Upper lobe of right lung (tissue), 1 donor: ENCODE results near the gene STARD8. TPM values are rescaled to one million over a fixed set of nuclear protein-coding genes. Genes with fewer than 3 reads are reported as not detected.

Experiments
- ATAC-seq: fragments of 200-7000 bp; cut with Tn5 transposase; one replicate; pipeline ENCODE4 v1.9.1; 2020; ENCODE audit warnings: mild to moderate bottlenecking, moderate library complexity
- DNase-seq: peaks from one replicate; pipeline ENCODE4 v3.0.0-alpha.2; 2020
- H3K27ac ChIP-seq: fragments of 200-600 bp; one replicate; pipeline ENCODE4 v1.8.0; 2022
- H3K27me3 ChIP-seq: fragments of 200-600 bp; one replicate; pipeline ENCODE4 v1.8.0; 2022; ENCODE audit warnings: mild to moderate bottlenecking
- H3K36me3 ChIP-seq: fragments of 200-600 bp; one replicate; pipeline ENCODE4 v1.8.0; 2022
- H3K4me1 ChIP-seq: fragments of 200-600 bp; one replicate; pipeline ENCODE4 v1.8.0; 2022
- H3K4me3 ChIP-seq: fragments of 200-600 bp; one replicate; pipeline ENCODE4 v1.8.0; 2022; ENCODE audit warnings: mild to moderate bottlenecking
- H3K9me3 ChIP-seq: fragments of 200-600 bp; one replicate; pipeline ENCODE4 v1.8.0; 2022
- intact Hi-C: fragments of 100-400 bp; cut with DNase I; formaldehyde crosslinking; loops from one replicate; pipeline ENCODE4 v1.11.0; 2022
- total RNA-seq: library from RNA; stranded (reverse); fragmentation: NEBNext Ultra II Directional; extraction: Animal tissue kit (Norgen Biotek cat#: 25700); gene quantifications from one replicate; pipeline ENCODE4 v1.2.1, GENCODE V29; 2021
- TF ChIP-seq, protein P1 (sequence below): fragments of 200-600 bp; IDR thresholded peaks from one replicate; pipeline ENCODE4 v1.8.0; 2022; ENCODE audit warnings: antibody characterized with exemption
- donor health status: DM: no; HTN: yes; CAD: no; lungs with severe emphysema.

The STARD8 gene
- total RNA-seq, 1 donor from 2014 or later, result 39.4 TPM

DNA sequence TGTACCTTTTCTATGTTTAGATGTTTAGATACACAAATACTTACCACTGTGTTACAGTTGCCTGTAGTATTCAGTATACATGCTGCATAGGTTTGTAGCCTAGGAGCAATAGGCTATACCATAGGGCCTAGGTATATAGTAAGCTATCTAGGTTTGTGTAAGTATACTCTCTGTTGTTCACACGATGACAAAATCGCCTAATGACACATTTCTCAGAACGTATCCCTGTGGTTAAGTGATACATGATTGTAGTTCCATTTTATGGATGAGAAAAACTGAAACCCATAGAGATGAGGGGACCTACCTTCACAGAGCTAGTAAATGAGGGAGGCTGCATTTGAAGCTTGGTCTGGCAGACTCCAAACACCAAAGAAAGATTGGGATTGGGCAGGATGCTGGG is 102.0 kb downstream of the STARD8 start:
- Histone ChIP-seq H3K4me1 (no peaks in the 10 kb centered on the region), H3K9me3 (no peaks in the 10 kb centered on the region), H3K36me3 (no peaks in the 10 kb centered on the region), H3K27ac (no peak overlapping the region), H3K4me3 (no peak overlapping the region), H3K27me3 (no peaks in the 10 kb centered on the region)
- intact Hi-C loops, result no loop called here
- no peak for DNase-seq
- TF ChIP-seq, protein P1, sequence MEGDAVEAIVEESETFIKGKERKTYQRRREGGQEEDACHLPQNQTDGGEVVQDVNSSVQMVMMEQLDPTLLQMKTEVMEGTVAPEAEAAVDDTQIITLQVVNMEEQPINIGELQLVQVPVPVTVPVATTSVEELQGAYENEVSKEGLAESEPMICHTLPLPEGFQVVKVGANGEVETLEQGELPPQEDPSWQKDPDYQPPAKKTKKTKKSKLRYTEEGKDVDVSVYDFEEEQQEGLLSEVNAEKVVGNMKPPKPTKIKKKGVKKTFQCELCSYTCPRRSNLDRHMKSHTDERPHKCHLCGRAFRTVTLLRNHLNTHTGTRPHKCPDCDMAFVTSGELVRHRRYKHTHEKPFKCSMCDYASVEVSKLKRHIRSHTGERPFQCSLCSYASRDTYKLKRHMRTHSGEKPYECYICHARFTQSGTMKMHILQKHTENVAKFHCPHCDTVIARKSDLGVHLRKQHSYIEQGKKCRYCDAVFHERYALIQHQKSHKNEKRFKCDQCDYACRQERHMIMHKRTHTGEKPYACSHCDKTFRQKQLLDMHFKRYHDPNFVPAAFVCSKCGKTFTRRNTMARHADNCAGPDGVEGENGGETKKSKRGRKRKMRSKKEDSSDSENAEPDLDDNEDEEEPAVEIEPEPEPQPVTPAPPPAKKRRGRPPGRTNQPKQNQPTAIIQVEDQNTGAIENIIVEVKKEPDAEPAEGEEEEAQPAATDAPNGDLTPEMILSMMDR, result no peak
- ATAC-seq, result no peak

DNA sequence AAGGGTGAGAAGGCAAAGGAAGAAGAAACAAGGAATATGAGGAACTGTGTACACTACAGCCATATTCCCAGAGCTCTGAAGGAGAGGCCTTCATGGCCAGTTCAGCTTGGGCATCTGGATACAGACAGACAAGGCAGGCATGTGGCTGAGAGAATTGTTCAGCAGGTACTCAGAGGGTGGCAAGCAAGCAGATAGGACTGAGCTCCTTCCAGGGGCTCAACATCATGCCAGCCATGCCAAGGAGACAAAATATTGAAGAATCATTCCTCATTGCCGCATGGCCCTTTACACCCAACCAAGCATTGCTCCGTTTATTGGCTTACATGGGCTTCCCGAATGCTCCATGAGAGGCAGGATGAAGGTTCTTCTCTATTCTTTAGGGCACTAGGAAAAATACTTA is 102.8 kb downstream of the STARD8 start:
- no peak overlapping the region for H3K4me3 ChIP-seq
- no peak for ATAC-seq
- no peaks in the 10 kb centered on the region for H3K4me1 ChIP-seq
- H3K27ac ChIP-seq, result no peak overlapping the region
- intact Hi-C loops, result no loop called here
- no peaks in the 10 kb centered on the region for H3K27me3 ChIP-seq
- TF ChIP-seq, protein P1, result no peak
- H3K36me3 ChIP-seq, result no peaks in the 10 kb centered on the region
- no peak for DNase-seq
- no peaks in the 10 kb centered on the region for H3K9me3 ChIP-seq

DNA sequence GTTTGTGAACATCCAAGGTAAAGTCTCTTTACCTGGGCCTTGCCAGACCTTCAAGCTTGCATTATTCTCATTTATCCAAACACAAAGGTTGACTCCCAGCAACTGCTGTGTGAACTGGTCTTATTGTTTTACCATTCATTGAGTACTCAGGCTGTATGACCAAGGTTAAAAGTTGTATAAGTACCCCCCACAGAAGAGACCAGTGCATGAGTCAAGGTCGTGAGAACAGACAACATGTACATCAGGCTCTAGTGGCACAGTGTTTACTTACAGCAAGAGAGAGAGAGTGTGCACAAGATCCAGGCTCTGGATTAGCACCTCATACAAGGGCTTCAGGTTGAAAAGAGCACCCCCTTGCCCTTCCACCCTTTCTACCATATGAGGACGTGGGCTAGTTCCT is 103.9 kb downstream of the STARD8 start:
- ATAC-seq (no peak), DNase-seq (no peak)
- no peak overlapping the region for H3K27ac ChIP-seq
- intact Hi-C loops, result no loop called here
- H3K4me3 ChIP-seq, result no peak overlapping the region
- no peaks in the 10 kb centered on the region for H3K27me3 ChIP-seq
- no peaks in the 10 kb centered on the region for H3K36me3 ChIP-seq
- no peaks in the 10 kb centered on the region for H3K4me1 ChIP-seq
- no peaks in the 10 kb centered on the region for H3K9me3 ChIP-seq
- TF ChIP-seq, protein P1, result no peak

DNA sequence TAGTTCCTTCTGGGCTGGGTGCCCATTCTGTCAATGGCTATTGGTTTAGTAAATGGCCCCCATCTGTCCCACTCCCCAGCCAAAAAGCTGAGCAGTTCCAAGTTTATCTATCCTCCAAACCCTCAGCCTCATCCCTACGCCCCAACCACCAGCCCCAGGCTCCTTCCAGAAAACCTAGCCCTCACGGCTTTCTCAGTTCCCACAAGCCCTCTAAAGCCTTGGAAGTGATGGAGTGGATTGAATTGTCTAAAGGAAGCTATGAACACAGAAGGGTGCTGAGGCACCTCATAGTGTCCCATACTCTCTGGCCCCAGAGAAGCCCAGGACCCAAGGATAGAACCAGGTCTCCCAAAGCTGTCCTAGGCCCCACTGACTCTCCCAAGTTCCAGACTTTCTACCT is 105.8 kb downstream of the STARD8 start:
- H3K36me3 ChIP-seq, result no peaks in the 10 kb centered on the region
- no peak overlapping the region for H3K27ac ChIP-seq
- ATAC-seq, result no peak
- intact Hi-C loops, result no loop called here
- H3K9me3 ChIP-seq, result no peaks in the 10 kb centered on the region
- TF ChIP-seq, protein P1, result no peak
- no peaks in the 10 kb centered on the region for H3K27me3 ChIP-seq
- H3K4me1 ChIP-seq, result no peaks in the 10 kb centered on the region
- no peak overlapping the region for H3K4me3 ChIP-seq
- no peak for DNase-seq

DNA sequence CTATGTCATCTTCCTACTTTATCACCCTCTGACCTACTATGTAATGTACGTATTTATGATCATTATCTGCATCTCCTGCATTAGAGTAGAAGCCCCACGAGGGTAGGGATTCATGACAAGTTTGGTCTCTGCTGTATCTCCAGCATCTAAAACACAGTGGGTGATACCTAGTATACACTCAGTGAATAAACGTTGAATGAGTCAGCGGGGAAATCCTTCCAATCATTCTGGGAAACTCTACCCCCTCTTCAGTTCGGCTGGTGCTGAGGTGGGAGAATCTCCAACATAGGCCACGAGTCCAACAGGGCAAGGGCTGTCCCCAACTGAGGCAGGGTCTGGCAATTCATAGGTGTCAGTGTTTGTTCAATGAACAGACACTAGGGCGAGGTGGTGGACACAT is 106.9 kb downstream of the STARD8 start:
- ATAC-seq, result no peak

More for the DNA sequence above, 106.9 kb downstream of the STARD8 start:
- TF ChIP-seq, protein P1, result no peak
- H3K4me3 ChIP-seq, result no peak overlapping the region
- H3K36me3 ChIP-seq, result no peaks in the 10 kb centered on the region
- DNase-seq, result no peak
- intact Hi-C loops, result no loop called here
- H3K27ac ChIP-seq, result no peak overlapping the region
- H3K4me1 ChIP-seq, result no peaks in the 10 kb centered on the region
- no peaks in the 10 kb centered on the region for H3K9me3 ChIP-seq
- no peaks in the 10 kb centered on the region for H3K27me3 ChIP-seq
